ENCODE measurements around the gene PLCG2.
"Not testable (repeated sequence)": the region's sequence is repeated elsewhere in the genome, so short reads cannot be mapped to it uniquely, and the experiment has no call there.

Gene PLCG2

DNA sequence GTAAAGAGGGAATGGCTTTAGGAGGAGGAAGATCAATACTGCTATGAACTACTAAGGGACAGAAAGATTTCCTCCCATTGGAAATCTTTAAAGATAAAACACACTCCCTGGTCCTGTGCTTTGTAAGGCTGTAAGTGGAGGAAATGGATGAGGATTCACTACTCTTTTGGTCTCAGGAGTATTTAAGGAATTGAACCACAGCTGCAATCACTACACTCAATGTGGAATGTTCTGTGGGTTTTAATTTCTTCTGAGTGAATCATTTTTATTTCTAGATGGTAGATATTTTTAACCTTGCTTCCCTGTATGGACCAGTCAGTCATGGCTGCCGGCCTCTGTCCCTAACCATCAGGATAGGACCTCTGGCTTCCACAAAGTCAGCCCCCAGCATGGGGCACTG lies 166.6 kb downstream of the PLCG2 start:
- DNase-seq: no peak

GRCh38 chr16:81946206-81946605 lies 167.1 kb downstream of the PLCG2 start:
- DNase-seq: no peak

- no peak for DNase-seq
Observed at GRCh38 chr16:81951564-81951963, 172.5 kb downstream of the PLCG2 start.

DNA sequence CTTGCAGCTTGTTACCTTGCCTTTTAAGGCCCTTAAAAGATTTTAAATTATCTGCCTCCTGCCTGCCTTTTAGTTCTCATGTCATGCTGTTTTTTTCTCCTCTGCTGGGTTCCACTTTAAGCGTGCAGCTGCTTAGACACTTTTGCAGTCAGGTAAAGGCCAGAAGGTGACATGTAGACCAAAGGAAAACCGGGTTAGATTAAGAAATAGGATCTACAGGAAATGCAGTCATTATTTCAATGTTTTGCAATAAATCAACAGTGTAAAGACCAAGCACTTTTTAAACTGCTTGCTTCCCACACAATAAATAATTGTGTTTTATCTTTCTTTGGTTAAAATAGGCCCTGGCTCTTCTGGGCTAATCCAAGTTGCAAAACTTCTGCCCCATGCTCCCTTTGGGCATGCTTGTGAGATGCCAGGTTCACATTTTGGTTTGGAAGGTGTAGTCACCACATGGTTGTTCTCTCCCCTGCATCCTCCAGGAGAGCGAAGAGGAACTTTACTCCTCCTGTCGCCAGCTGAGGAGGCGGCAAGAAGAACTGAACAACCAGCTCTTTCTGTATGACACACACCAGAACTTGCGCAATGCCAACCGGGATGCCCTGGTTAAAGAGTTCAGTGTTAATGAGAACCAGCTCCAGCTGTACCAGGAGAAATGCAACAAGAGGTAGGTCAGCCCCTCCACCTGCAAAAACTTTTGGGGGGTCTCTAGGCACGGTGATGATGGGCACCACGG lies 177.3 kb downstream of the PLCG2 start:
- DNase-seq: no peak

DNA sequence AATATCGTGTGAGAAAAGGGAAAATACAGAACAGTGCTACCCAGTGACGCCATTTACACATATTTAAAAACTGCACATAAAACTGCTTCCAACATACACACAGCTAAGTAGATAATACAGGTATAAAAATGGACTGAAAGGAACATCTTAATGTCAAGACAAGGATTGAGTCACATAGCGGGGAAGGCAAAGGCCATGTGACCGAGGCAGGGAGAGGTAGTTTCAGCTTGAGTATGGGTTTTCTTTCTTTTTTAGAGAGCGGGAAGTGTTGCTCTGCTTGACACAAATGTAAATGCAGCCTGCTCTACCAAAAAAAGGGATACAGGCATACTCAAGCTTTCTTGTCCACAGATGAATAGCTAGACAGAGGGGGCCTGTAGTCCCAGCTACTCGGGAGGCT lies 185.7 kb downstream of the PLCG2 start:
- no peak for DNase-seq

- DNase-seq: no peak
Observed at GRCh38 chr16:81967358-81967757, 188.3 kb downstream of the PLCG2 start.

GRCh38 chr16:81971853-81972252 lies 192.8 kb downstream of the PLCG2 start:
- DNase-seq: no peak

GRCh38 chr16:81973737-81974136 lies 194.6 kb downstream of the PLCG2 start:
- DNase-seq: no peak

GRCh38 chr16:81975637-81976036 lies 196.5 kb downstream of the PLCG2 start:
- DNase-seq: no peak

DNA sequence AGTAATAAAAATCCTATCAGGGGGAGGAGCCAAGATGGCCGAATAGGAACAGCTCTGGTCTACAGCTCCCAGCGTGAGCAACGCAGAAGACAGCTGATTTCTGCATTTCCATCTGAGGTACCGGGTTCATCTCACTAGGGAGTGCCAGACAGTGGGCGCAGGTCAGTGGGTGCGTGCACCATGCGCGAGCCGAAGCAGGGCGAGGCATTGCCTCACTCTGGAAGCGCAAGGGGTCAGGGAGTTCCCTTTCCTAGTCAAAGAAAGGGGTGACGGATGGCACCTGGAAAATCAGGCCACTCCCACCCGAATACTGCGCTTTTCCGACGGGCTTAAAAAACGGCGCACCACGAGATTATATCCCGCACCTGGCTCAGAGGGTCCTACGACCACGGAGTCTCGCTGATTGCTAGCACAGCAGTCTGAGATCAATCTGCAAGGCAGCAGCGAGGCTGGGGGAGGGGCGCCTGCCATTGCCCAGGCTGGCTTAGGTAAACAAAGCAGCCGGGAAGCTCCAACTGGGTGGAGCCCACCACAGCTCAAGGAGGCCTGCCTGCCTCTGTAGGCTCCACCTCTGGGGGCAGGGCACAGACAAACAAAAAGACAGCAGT lies 198.3 kb downstream of the PLCG2 start:
- DNase-seq: not testable (repeated sequence)

- no peak for DNase-seq
Observed at GRCh38 chr16:81987121-81987520, 208.0 kb downstream of the PLCG2 start.

- no peak for DNase-seq
Observed at GRCh38 chr16:81987706-81988105, 208.6 kb downstream of the PLCG2 start.

- DNase-seq: no peak
Observed at GRCh38 chr16:81992859-81993258, 213.8 kb downstream of the PLCG2 start.

GRCh38 chr16:81994485-81994884 lies 215.4 kb downstream of the PLCG2 start:
- no peak for DNase-seq

DNA sequence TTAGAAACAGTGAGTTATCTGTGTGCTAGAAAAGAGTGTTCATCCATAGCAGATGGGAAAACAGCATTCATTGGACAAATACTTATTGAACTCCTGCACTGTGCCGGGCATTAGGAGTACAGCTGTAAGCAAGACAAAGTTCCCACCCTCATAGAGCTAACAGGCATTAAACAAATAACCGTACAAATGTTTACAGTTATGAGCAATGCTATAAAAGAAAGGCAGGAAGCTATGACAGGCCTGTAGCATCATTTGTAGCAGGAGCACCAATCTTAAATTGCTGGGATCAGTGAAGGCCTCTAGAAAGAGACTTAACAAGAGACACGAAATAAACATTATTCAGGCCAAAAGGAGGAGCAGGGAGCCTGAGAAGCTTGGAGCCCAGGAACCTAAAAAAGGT lies 216.6 kb downstream of the PLCG2 start:
- no peak for DNase-seq

- no peak for DNase-seq
Observed at GRCh38 chr16:81996664-81997509, 217.8 kb downstream of the PLCG2 start.

GRCh38 chr16:81997738-81998137 lies 218.6 kb downstream of the PLCG2 start:
- DNase-seq: no peak

DNA sequence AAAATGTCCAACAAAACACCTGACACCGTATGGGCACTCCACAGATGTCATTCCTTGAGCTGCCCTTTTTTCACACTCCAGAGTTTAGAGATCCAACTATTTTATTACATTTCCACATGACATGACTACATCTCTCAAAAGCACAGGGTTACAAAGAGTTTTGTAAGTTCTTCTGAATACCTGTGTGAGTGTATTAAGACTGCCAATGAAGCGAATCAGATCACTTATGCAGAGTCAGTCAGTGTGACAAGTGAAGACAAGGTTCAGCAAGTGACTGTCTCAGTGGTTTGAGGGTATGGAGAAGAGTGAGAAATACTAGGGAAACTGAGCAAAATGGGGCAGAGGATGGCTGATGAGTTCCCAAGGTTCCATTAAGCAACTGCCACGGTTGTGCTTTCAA lies 223.7 kb downstream of the PLCG2 start:
- DNase-seq: no peak

DNA sequence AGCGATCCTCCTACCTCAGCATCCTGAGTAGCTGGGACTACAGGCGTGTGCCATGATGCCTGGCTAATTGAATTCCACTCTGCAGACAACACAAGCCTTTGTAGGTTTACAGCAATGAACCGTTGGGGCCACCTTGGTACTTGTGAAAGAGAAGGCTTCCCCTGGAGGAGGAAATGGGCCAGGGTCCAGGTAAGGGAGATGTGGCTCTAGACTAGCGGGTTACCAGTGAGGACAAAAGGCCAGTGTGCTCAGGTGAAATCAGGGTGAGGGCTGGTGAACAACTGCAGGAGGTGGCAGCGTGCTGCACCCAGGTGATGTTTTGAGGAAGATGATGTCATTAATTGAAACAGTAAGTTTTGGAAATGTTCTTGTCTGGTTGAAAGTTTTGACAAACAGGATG lies 225.5 kb downstream of the PLCG2 start:
- DNase-seq: no peak

DNA sequence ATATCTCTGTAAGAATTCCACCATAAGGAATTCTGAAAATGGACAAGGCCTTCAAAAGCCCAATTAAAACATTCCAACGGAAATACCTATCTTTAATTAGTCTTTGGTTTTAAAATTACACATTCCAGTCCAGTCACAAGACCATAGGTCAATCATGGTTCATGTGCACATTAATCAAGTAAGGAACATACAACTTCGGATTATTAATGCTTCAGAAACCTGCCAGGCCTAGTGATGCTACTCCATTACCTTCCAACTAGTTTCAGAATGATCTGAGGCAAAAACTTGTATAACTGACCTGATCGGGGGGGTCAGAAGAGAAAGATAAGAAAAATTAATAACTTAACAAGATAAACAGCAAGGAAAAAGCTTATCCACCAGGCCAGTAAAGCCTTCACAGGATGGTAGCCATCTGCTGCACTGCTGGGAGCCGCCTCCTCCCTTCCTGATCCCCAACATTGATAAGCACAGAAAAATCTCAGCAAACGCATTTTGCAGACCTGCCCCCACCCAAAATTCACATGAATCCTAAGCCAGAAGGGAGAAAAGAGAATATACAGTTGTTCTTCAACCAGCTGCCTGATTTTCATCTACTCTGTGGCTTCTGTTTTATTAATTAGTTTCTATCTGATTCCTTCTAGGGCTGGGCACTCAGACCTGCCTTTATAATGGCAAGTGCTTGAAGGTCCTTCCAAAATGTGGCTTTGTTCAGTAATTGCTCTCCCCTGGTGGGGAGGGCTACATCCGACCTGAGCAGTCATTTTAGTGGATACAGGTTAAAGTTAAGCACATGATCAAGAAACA lies 226.1 kb downstream of the PLCG2 start:
- DNase-seq: no peak

- DNase-seq: no peak
Observed at GRCh38 chr16:82006036-82006435, 226.9 kb downstream of the PLCG2 start.

- DNase-seq: no peak
Observed at GRCh38 chr16:82007189-82007588, 228.1 kb downstream of the PLCG2 start.

GRCh38 chr16:82008957-82009592 lies 230.0 kb downstream of the PLCG2 start:
- DNase-seq: no peak
